BLaER1 (cell line): Measurements from ENCODE around the gene KDM4B.
A peak's percentile ranks its signal among the peaks of the same experiment; 100 is the strongest.

ENCODE experiments used
- H3K27ac ChIP-seq: shearing (Covaris generic); formaldehyde crosslinking; 2 replicates; pipeline ENCODE4 v1.8.1; 2022
- H3K27me3 ChIP-seq: shearing (Covaris generic); formaldehyde crosslinking; 2 replicates; pipeline ENCODE4 v1.8.1; 2022
- H3K36me3 ChIP-seq: shearing (Covaris generic); formaldehyde crosslinking; 2 replicates; pipeline ENCODE4 v1.8.1; 2022
- H3K4me1 ChIP-seq: shearing (Covaris generic); formaldehyde crosslinking; 2 replicates; pipeline ENCODE4 v1.8.1; 2022
- H3K4me2 ChIP-seq: shearing (Covaris generic); formaldehyde crosslinking; 2 replicates; pipeline ENCODE4 v1.8.1; 2022
- H3K4me3 ChIP-seq: shearing (Covaris generic); formaldehyde crosslinking; 2 replicates; pipeline ENCODE4 v1.8.1; 2022
- H3K9ac ChIP-seq: shearing (Covaris generic); formaldehyde crosslinking; 2 replicates; pipeline ENCODE4 v1.8.1; 2022
- H3K9me3 ChIP-seq: shearing (Covaris generic); formaldehyde crosslinking; 2 replicates; pipeline ENCODE4 v1.8.1; 2022
- H4K20me1 ChIP-seq: shearing (Covaris generic); formaldehyde crosslinking; 2 replicates; pipeline ENCODE4 v1.8.1; 2022
- Cebpa-rat ChIP-seq: shearing (Covaris generic); IDR thresholded peaks from 2 replicates; pipeline ENCODE4 v1.8.1; 2022

Gene KDM4B

GRCh38 chr19:5005096-5005495, 36.2 kb downstream of the KDM4B start:
- H3K4me2 ChIP-seq, result no peak overlapping the region
- H3K36me3 ChIP-seq, result peaks cover 69% of the 10 kb centered on the region
- H3K9me3 ChIP-seq, result peaks cover 18% of the 10 kb centered on the region; the same call in 1 of the 2 replicates
- no peak for TF ChIP-seq Cebpa-rat
- H4K20me1 ChIP-seq, result peaks cover 100% of the 10 kb centered on the region
- H3K27ac ChIP-seq, result no peak overlapping the region
- H3K9ac ChIP-seq, result no peak overlapping the region
- no peak overlapping the region for H3K4me3 ChIP-seq
- no peaks in the 10 kb centered on the region for H3K27me3 ChIP-seq
- H3K4me1 ChIP-seq, result peaks cover 14% of the 10 kb centered on the region

- H3K27me3 ChIP-seq, result no peaks in the 10 kb centered on the region
- no peak overlapping the region for H3K4me2 ChIP-seq
- peaks cover 75% of the 10 kb centered on the region for H3K36me3 ChIP-seq
- peaks cover 14% of the 10 kb centered on the region for H3K4me1 ChIP-seq
- H3K4me3 ChIP-seq, result no peak overlapping the region
- peaks cover 100% of the 10 kb centered on the region for H4K20me1 ChIP-seq
- no peak overlapping the region for H3K27ac ChIP-seq
- no peak for TF ChIP-seq Cebpa-rat
- H3K9me3 ChIP-seq, result peaks cover 18% of the 10 kb centered on the region; the same call in 1 of the 2 replicates
- H3K9ac ChIP-seq, result no peak overlapping the region
These were observed 37.3 kb downstream of the KDM4B start for GRCh38 chr19:5006201-5006600.

DNA sequence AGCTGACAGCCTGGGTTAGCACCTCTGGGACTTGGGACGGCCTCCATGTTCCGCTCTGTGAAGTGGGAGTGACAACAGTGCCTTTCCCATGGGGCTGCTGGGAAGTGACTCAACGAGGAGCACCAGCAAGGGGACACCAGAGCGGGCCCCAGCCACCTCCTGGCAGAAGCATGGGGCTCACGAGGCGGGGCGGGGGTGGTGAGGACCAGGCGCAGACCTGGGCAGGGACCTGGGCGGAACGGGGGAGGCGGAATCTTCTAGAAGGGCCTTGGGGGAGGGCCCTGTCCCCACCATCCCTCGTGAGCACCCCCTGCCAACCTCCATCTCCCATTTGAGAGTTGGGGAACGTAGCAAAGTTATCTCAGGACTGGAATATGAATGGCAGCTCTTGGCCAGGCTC, 37.9 kb downstream of the KDM4B start:
- Histone ChIP-seq H3K9me3 (peaks cover 18% of the 10 kb centered on the region; the same call in 1 of the 2 replicates), H3K4me1 (peaks cover 21% of the 10 kb centered on the region), H3K4me3 (no peak overlapping the region), H3K27ac (no peak overlapping the region), H3K4me2 (no peak overlapping the region), H3K9ac (no peak overlapping the region), H4K20me1 (peaks cover 100% of the 10 kb centered on the region), H3K27me3 (no peaks in the 10 kb centered on the region), H3K36me3 (peaks cover 80% of the 10 kb centered on the region)
- no peak for TF ChIP-seq Cebpa-rat

- no peaks in the 10 kb centered on the region for H3K27me3 ChIP-seq
- peaks cover 85% of the 10 kb centered on the region for H3K36me3 ChIP-seq
- no peak overlapping the region for H3K4me3 ChIP-seq
- TF ChIP-seq Cebpa-rat, result no peak
- H3K4me2 ChIP-seq, result no peak overlapping the region
- H3K9me3 ChIP-seq, result peaks cover 15% of the 10 kb centered on the region; the same call in 1 of the 2 replicates
- no peak overlapping the region for H3K27ac ChIP-seq
- H4K20me1 ChIP-seq, result peaks cover 100% of the 10 kb centered on the region
- H3K4me1 ChIP-seq, result peaks cover 30% of the 10 kb centered on the region
- H3K9ac ChIP-seq, result no peak overlapping the region
These were observed 42.7 kb downstream of the KDM4B start for GRCh38 chr19:5011476-5012238.

DNA sequence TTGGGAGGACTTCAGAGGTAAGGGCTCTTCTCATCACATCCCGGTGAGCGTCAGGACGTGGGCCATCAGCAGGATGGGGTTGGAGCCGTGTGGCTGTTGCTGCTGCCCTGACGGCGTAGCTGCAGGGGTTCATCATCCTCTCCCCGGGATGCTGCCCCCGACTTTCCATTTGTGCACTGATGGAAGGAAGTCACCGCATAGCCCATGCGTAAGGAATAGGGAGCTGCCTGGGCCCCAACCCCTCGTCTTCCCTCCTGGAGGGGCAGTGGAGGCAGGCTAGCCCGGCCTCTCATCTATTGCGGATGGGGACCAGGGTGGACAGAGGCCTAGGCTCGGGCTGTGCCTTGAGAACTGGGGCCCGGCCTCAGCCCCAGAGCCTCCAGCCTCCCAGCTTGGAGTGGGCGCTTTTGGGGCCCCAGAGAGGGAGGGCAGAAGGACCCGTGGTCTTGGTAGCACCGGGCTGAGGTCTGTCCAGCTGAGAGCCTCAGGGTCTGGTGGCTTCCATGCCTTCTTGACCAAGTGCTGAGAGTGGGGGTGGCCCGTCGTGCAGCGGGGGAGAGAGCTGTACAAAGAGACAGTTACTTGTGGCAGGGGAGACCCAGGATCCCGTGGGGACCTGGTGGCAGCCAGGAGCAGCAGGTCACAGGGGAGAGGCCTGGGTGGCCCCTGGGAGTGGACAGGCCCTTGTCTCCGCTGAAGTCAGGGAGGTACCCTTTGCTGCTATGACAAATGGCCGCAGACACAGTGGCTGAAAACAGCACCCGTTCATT, 44.0 kb downstream of the KDM4B start:
- Histone ChIP-seq H3K4me3 (no peak overlapping the region), H3K36me3 (peaks cover 86% of the 10 kb centered on the region), H3K4me1 (peaks cover 33% of the 10 kb centered on the region), H3K27me3 (no peaks in the 10 kb centered on the region), H3K4me2 (peak overlapping the region; percentile 30; the same call in 1 of the 2 replicates), H3K9me3 (peaks cover 2% of the 10 kb centered on the region; the same call in 1 of the 2 replicates), H4K20me1 (peaks cover 100% of the 10 kb centered on the region), H3K9ac (0 out of 2 replicates have a peak overlapping the region, but pooled peaks have one; percentile 36), H3K27ac (peak overlapping the region; percentile 55)
- no peak for TF ChIP-seq Cebpa-rat

GRCh38 chr19:5013761-5014160, 44.8 kb downstream of the KDM4B start:
- TF ChIP-seq Cebpa-rat, result no peak
- Histone ChIP-seq H3K4me2 (peak overlapping the region; percentile 30), H3K9ac (0 out of 2 replicates have a peak overlapping the region, but pooled peaks have one; percentile 15), H3K4me3 (no peak overlapping the region), H3K27me3 (no peaks in the 10 kb centered on the region), H3K4me1 (peaks cover 33% of the 10 kb centered on the region), H3K9me3 (peaks cover 6% of the 10 kb centered on the region), H3K36me3 (peaks cover 89% of the 10 kb centered on the region), H4K20me1 (peaks cover 100% of the 10 kb centered on the region), H3K27ac (peak overlapping the region; percentile 55; the same call in 1 of the 2 replicates)

GRCh38 chr19:5014941-5015340, 46.0 kb downstream of the KDM4B start:
- TF ChIP-seq Cebpa-rat, result no peak
- Histone ChIP-seq H3K4me1 (peaks cover 33% of the 10 kb centered on the region), H3K27me3 (no peaks in the 10 kb centered on the region), H3K4me2 (no peak overlapping the region), H3K9ac (no peak overlapping the region), H3K9me3 (peaks cover 18% of the 10 kb centered on the region), H4K20me1 (peaks cover 100% of the 10 kb centered on the region), H3K36me3 (peaks cover 94% of the 10 kb centered on the region), H3K4me3 (no peak overlapping the region), H3K27ac (0 out of 2 replicates have a peak overlapping the region, but pooled peaks have one; percentile 19)

- H3K9ac ChIP-seq, result no peak overlapping the region
- H3K4me2 ChIP-seq, result no peak overlapping the region
- peaks cover 100% of the 10 kb centered on the region for H4K20me1 ChIP-seq
- TF ChIP-seq Cebpa-rat, result no peak
- peaks cover 32% of the 10 kb centered on the region for H3K4me1 ChIP-seq
- no peak overlapping the region for H3K4me3 ChIP-seq
- peaks cover 94% of the 10 kb centered on the region for H3K36me3 ChIP-seq
- H3K27ac ChIP-seq, result no peak overlapping the region
- no peaks in the 10 kb centered on the region for H3K27me3 ChIP-seq
- H3K9me3 ChIP-seq, result peaks cover 18% of the 10 kb centered on the region
These were observed 47.4 kb downstream of the KDM4B start for GRCh38 chr19:5016268-5016667.

GRCh38 chr19:5016781-5017180, 47.9 kb downstream of the KDM4B start:
- Histone ChIP-seq H3K9me3 (peaks cover 18% of the 10 kb centered on the region), H3K27me3 (no peaks in the 10 kb centered on the region), H4K20me1 (peaks cover 100% of the 10 kb centered on the region), H3K36me3 (peaks cover 94% of the 10 kb centered on the region), H3K9ac (no peak overlapping the region), H3K4me1 (peaks cover 27% of the 10 kb centered on the region), H3K27ac (no peak overlapping the region), H3K4me2 (no peak overlapping the region), H3K4me3 (no peak overlapping the region)
- no peak for TF ChIP-seq Cebpa-rat

DNA sequence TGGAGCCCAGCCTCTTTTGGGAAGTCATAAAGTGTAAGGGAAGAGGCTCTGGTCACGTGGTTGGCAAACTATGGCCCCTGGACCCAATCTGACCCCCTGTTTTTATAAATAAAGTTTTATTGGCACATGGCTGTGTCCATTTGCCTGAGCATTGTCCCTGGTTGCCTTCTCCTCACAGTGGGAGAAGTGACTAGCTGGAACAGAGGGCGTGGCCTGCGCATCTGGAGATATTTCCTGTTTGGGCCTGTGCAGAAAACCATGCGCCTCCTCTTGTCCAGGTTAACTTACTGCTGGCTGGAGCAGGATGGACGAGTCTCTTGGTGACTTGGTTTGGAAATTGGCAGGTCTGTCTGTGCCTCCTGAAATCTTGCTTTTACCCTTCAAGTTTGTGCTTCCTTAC, 48.3 kb downstream of the KDM4B start:
- Histone ChIP-seq H3K27ac (no peak overlapping the region), H3K36me3 (peaks cover 95% of the 10 kb centered on the region), H3K4me2 (no peak overlapping the region), H3K27me3 (no peaks in the 10 kb centered on the region), H3K9me3 (peaks cover 18% of the 10 kb centered on the region), H4K20me1 (peaks cover 100% of the 10 kb centered on the region), H3K4me3 (no peak overlapping the region), H3K9ac (no peak overlapping the region), H3K4me1 (peaks cover 24% of the 10 kb centered on the region)
- TF ChIP-seq Cebpa-rat, result no peak
